Trophoblast cell (in vitro differentiated cells and primary cell): ENCODE data around the gene CXCR4.

Source experiments
- DNase-seq, 2 donors: peaks; one replicate each; pipeline ENCODE4 v3.0.0-alpha.2; 2016
- H2AFZ ChIP-seq: 2 replicates; pipeline ENCODE4 v1.6.1; 2013; ENCODE audit warnings: low read length, moderate library complexity, mild to moderate bottlenecking; ENCODE audit not compliant: insufficient read depth, poor library complexity
- H2AK5ac ChIP-seq: 2 replicates; pipeline ENCODE4 v1.6.1; 2013; ENCODE audit warnings: mild to moderate bottlenecking, low read length
- H2BK120ac ChIP-seq: 2 replicates; pipeline ENCODE4 v1.6.1; 2013; ENCODE audit warnings: low read length, mild to moderate bottlenecking, moderate library complexity; ENCODE audit not compliant: insufficient read depth, poor library complexity
- H2BK12ac ChIP-seq: 2 replicates; pipeline ENCODE4 v1.6.1; 2013; ENCODE audit warnings: mild to moderate bottlenecking, low read length, moderate library complexity
- H2BK5ac ChIP-seq: 2 replicates; pipeline ENCODE4 v1.6.1; 2013; ENCODE audit warnings: low read length, low read depth, moderate library complexity, mild to moderate bottlenecking; ENCODE audit not compliant: poor library complexity
- H3K14ac ChIP-seq: 2 replicates; pipeline ENCODE4 v1.6.1; 2013; ENCODE audit warnings: mild to moderate bottlenecking, low read length
- H3K18ac ChIP-seq: 2 replicates; pipeline ENCODE4 v1.6.1; 2013; ENCODE audit warnings: mild to moderate bottlenecking, low read length
- H3K23ac ChIP-seq: 2 replicates; pipeline ENCODE4 v1.6.1; 2013; ENCODE audit warnings: low read length
- H3K27ac ChIP-seq: 2 replicates; pipeline ENCODE4 v1.5.1; 2013; ENCODE audit warnings: low read depth, mild to moderate bottlenecking, inconsistent platforms, low read length, moderate library complexity
- H3K27me3 ChIP-seq: 2 replicates; pipeline ENCODE4 v1.6.1; 2013; ENCODE audit warnings: inconsistent platforms, mild to moderate bottlenecking, low read length, moderate library complexity; ENCODE audit not compliant: insufficient read depth
- H3K36me3 ChIP-seq, 2 experiments: 1 replicate in 1 of 2; 2 replicates in 1 of 2; pipeline ENCODE4 v1.6.1; 2013; ENCODE audit warnings: low read length in 2 of 2, mild to moderate bottlenecking in 2 of 2, moderate library complexity in 1 of 2; ENCODE audit not compliant: insufficient read depth in 2 of 2, control insufficient read depth in 1 of 2
- H3K4ac ChIP-seq: 2 replicates; pipeline ENCODE4 v1.6.1; 2013; ENCODE audit warnings: low read depth, mild to moderate bottlenecking, low read length, moderate library complexity
- H3K4me1 ChIP-seq, 2 experiments: 1 replicate in 1 of 2; 2 replicates in 1 of 2; pipeline ENCODE4 v1.6.1; 2013; ENCODE audit warnings: low read length in 2 of 2, mild to moderate bottlenecking in 2 of 2, moderate library complexity in 1 of 2; ENCODE audit not compliant: insufficient read depth in 2 of 2, control insufficient read depth in 1 of 2
- H3K4me2 ChIP-seq: 2 replicates; pipeline ENCODE4 v1.6.1; 2013; ENCODE audit warnings: inconsistent platforms, mild to moderate bottlenecking, low read length, moderate library complexity
- H3K4me3 ChIP-seq: 2 replicates; pipeline ENCODE4 v1.5.1; 2013; ENCODE audit warnings: mild to moderate bottlenecking, low read depth, low read length, inconsistent platforms
- H3K79me1 ChIP-seq: one replicate; pipeline ENCODE4 v1.6.1; 2013; ENCODE audit warnings: low read length
- H3K79me2 ChIP-seq: 2 replicates; pipeline ENCODE4 v1.6.1; 2013; ENCODE audit warnings: low read length, mild to moderate bottlenecking; ENCODE audit not compliant: control insufficient read depth, insufficient read depth, poor library complexity
- H3K9ac ChIP-seq: 2 replicates; pipeline ENCODE4 v1.6.1; 2013; ENCODE audit warnings: mild to moderate bottlenecking, low read length
- H3K9me3 ChIP-seq: 2 replicates; pipeline ENCODE4 v1.6.1; 2013; ENCODE audit warnings: low read depth, mild to moderate bottlenecking, control low read depth, inconsistent platforms, low read length; ENCODE audit not compliant: insufficient read depth
- H4K12ac ChIP-seq: 2 replicates; pipeline ENCODE4 v1.6.1; 2013; ENCODE audit warnings: low read depth, mild to moderate bottlenecking, low read length, moderate library complexity
- H4K8ac ChIP-seq: 2 replicates; pipeline ENCODE4 v1.6.1; 2013; ENCODE audit warnings: low read depth, mild to moderate bottlenecking, low read length, moderate library complexity
- H4K91ac ChIP-seq: one replicate; pipeline ENCODE4 v1.6.1; 2013; ENCODE audit warnings: low read depth, mild to moderate bottlenecking, low read length, moderate library complexity
- WGBS: extraction: QIAGEN DNeasy Blood & Tissue Kit; methylation state at CpG from one replicate; pipeline ENCODE4 v1.1.7; 2013; ENCODE audit warnings: missing lambda C conversion rate; ENCODE audit not compliant: insufficient read length, insufficient coverage; ENCODE audit errors: extremely low coverage; 5-methylcytosine and 5-hydroxymethylcytosine counted together

The CXCR4 gene

GRCh38 chr2:136101042-136101441 is 16.9 kb downstream of the CXCR4 start:
- no peaks in the 10 kb centered on the region for H3K27me3 ChIP-seq
- no peaks in the 10 kb centered on the region for H3K4me1 ChIP-seq
- H4K8ac ChIP-seq = no peak overlapping the region
- H2AFZ ChIP-seq = no peak overlapping the region
- no peak overlapping the region for H4K12ac ChIP-seq
- H3K14ac ChIP-seq = no peak overlapping the region
- no peak overlapping the region for H3K9ac ChIP-seq
- no peaks in the 10 kb centered on the region for H3K79me1 ChIP-seq
- no peak overlapping the region for H3K4me3 ChIP-seq
- H2BK5ac ChIP-seq = no peak overlapping the region
- H3K79me2 ChIP-seq = no peaks in the 10 kb centered on the region
- H3K36me3 ChIP-seq = no peaks in the 10 kb centered on the region
- no peak overlapping the region for H3K23ac ChIP-seq
- no peak overlapping the region for H3K4me2 ChIP-seq
- no peak overlapping the region for H4K91ac ChIP-seq
- no peaks in the 10 kb centered on the region for H3K9me3 ChIP-seq
- H3K18ac ChIP-seq = no peak overlapping the region
- no peak overlapping the region for H2BK12ac ChIP-seq
- no peak overlapping the region for H2AK5ac ChIP-seq
- no CpG with 5 or more reads among the region's 2 CpGs for WGBS
- no peak overlapping the region for H3K4ac ChIP-seq
- DNase-seq = no peak
- no peak overlapping the region for H3K27ac ChIP-seq
- H2BK120ac ChIP-seq = no peak overlapping the region

GRCh38 chr2:136098441-136098840 is 19.5 kb downstream of the CXCR4 start:
- H2BK12ac ChIP-seq = no peak overlapping the region
- no peak overlapping the region for H2BK120ac ChIP-seq
- no peaks in the 10 kb centered on the region for H3K4me1 ChIP-seq
- H2AFZ ChIP-seq = no peak overlapping the region
- H3K4me2 ChIP-seq = no peak overlapping the region
- no peaks in the 10 kb centered on the region for H3K27me3 ChIP-seq
- peaks cover 2% of the 10 kb centered on the region for H3K79me2 ChIP-seq
- no peak overlapping the region for H2AK5ac ChIP-seq
- no peak overlapping the region for H4K12ac ChIP-seq
- H3K9ac ChIP-seq = no peak overlapping the region
- DNase-seq = no peak
- H3K27ac ChIP-seq = no peak overlapping the region
- no peaks in the 10 kb centered on the region for H3K79me1 ChIP-seq
- H3K9me3 ChIP-seq = no peaks in the 10 kb centered on the region
- no peak overlapping the region for H3K18ac ChIP-seq
- WGBS = 100% methylated on average over 1 of the region's 4 CpGs
- no peaks in the 10 kb centered on the region for H3K36me3 ChIP-seq
- no peak overlapping the region for H2BK5ac ChIP-seq
- no peak overlapping the region for H3K23ac ChIP-seq
- H4K91ac ChIP-seq = no peak overlapping the region
- H3K4ac ChIP-seq = no peak overlapping the region
- no peak overlapping the region for H3K14ac ChIP-seq
- no peak overlapping the region for H4K8ac ChIP-seq
- no peak overlapping the region for H3K4me3 ChIP-seq

GRCh38 chr2:136093583-136093982 is 24.4 kb downstream of the CXCR4 start:
- H3K9ac ChIP-seq = no peak overlapping the region
- no peaks in the 10 kb centered on the region for H3K36me3 ChIP-seq
- no peak overlapping the region for H3K27ac ChIP-seq
- H3K4me1 ChIP-seq = no peaks in the 10 kb centered on the region
- no peak overlapping the region for H4K8ac ChIP-seq
- H3K4me3 ChIP-seq = no peak overlapping the region
- H2BK12ac ChIP-seq = no peak overlapping the region
- no peak overlapping the region for H2AFZ ChIP-seq
- no peak overlapping the region for H3K4me2 ChIP-seq
- no peak overlapping the region for H2BK5ac ChIP-seq
- H3K79me2 ChIP-seq = peaks cover 2% of the 10 kb centered on the region
- no peak overlapping the region for H3K23ac ChIP-seq
- H2AK5ac ChIP-seq = no peak overlapping the region
- no CpG with 5 or more reads among the region's 3 CpGs for whole genome bisulfite sequencing
- H2BK120ac ChIP-seq = no peak overlapping the region
- no peak overlapping the region for H4K91ac ChIP-seq
- H3K9me3 ChIP-seq = no peaks in the 10 kb centered on the region
- H3K4ac ChIP-seq = no peak overlapping the region
- no peaks in the 10 kb centered on the region for H3K79me1 ChIP-seq
- H3K18ac ChIP-seq = no peak overlapping the region
- DNase-seq = no peak
- H4K12ac ChIP-seq = no peak overlapping the region
- H3K27me3 ChIP-seq = no peaks in the 10 kb centered on the region
- H3K14ac ChIP-seq = no peak overlapping the region

- H2BK5ac ChIP-seq = no peak overlapping the region
- H2BK120ac ChIP-seq = no peak overlapping the region
- no peak overlapping the region for H3K9ac ChIP-seq
- no peak overlapping the region for H2AK5ac ChIP-seq
- no peak overlapping the region for H4K91ac ChIP-seq
- no peaks in the 10 kb centered on the region for H3K4me1 ChIP-seq
- no CpG with 5 or more reads among the region's 1 CpG for WGBS
- no peak overlapping the region for H2BK12ac ChIP-seq
- H3K4me3 ChIP-seq = no peak overlapping the region
- H4K12ac ChIP-seq = no peak overlapping the region
- H3K79me1 ChIP-seq = no peaks in the 10 kb centered on the region
- no peaks in the 10 kb centered on the region for H3K27me3 ChIP-seq
- no peaks in the 10 kb centered on the region for H3K9me3 ChIP-seq
- H3K4me2 ChIP-seq = no peak overlapping the region
- H2AFZ ChIP-seq = no peak overlapping the region
- H3K79me2 ChIP-seq = peaks cover 2% of the 10 kb centered on the region
- no peak overlapping the region for H3K4ac ChIP-seq
- H3K36me3 ChIP-seq = no peaks in the 10 kb centered on the region
- DNase-seq = no peak
- H3K23ac ChIP-seq = no peak overlapping the region
- H3K14ac ChIP-seq = no peak overlapping the region
- H4K8ac ChIP-seq = no peak overlapping the region
- no peak overlapping the region for H3K27ac ChIP-seq
- H3K18ac ChIP-seq = no peak overlapping the region
Measured at GRCh38 chr2:136091899-136092298, 26.1 kb downstream of the CXCR4 start.
